Measurements from ENCODE around the gene METTL15. TPM values are rescaled to one million over a fixed set of nuclear protein-coding genes. Genes with fewer than 3 reads are reported as not detected.

Gene METTL15
- total and polyA plus RNA-seq, 2 of the 8 experiments (the other 6 are each of a cell fraction or from before 2014, with no cell fraction given): 5.4 to 10.5 TPM

DNA sequence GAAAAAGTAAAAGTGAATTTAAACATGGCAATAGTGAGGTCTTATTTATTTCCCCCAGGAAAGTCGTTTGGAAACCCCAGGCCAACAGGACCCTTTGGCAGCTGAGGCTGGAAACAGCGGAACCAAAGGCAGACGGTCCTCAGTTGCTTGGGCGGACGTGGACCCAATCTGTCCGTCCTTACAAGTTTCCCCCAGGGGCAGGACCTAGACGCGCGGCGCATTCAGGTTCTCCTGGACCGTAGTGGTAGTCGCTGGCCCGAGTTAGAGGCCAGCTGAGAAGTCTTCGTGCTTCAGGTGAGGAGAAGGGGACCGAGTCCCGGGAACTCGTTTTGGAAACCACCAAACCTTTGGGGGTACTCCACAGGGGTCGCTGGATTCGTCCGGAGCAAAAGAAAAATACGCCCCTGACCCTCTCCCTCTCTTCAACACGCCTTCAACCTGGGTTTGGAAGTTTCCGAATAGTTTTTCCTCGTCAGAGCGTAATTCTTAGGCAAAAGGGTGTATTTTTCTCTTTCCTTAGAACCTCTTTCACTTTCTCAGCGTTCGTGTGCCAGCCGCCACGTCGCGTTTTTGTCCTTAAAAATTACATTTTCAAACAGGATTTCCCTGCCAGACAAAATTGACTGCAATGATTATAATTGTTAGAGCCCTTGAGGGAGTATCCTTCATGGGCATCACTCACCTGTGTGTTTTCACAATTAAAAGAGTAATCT, 2.1 kb downstream of the METTL15 start (continued):
- TF ChIP-seq TEAD4 (IDR thresholded peaks at IDR 0.05; ENCODE audit: low read depth, low read length) (peak; percentile 57; the same call in 1 of the 2 replicates), POLR2AphosphoS5 (IDR thresholded peaks at IDR 0.05; ENCODE audit: low read depth, low read length) (peak; percentile 95), SP4 (IDR thresholded peaks at IDR 0.05; ENCODE audit: low read length) (peak; percentile 69; the same call in 1 of the 2 replicates), BCL11A (IDR thresholded peaks at IDR 0.05; ENCODE audit: low read depth in 2 of 2, low read length in 2 of 2) (no peak), SIRT6 (IDR thresholded peaks at IDR 0.05; ENCODE audit: low read length) (no peak), GABPA (IDR thresholded peaks at IDR 0.05; ENCODE audit: borderline replicate concordance, insufficient read depth, low read length) (peak; percentile 80; the same call in 1 of the 2 replicates), CHD2 (IDR thresholded peaks at IDR 0.05; ENCODE audit: low read length) (peak; percentile 64), RNF2 (IDR thresholded peaks at IDR 0.05; ENCODE audit: borderline replicate concordance, low read depth, low read length, missing control alignments, poor library complexity, severe bottlenecking) (no peak), HDAC6 (IDR thresholded peaks at IDR 0.05; ENCODE audit: low read depth, low read length) (no peak), HDAC2 (IDR thresholded peaks at IDR 0.05; ENCODE audit: borderline replicate concordance in 1 of 2, low read depth in 2 of 2, low read length in 2 of 2) (peak; percentile 4 to 95; a peak in 2 of 4 replicates), CREB1 (IDR thresholded peaks at IDR 0.05) (peak; percentile 56; the same call in 1 of the 2 replicates)
- TF ChIP-seq, protein P1, sequence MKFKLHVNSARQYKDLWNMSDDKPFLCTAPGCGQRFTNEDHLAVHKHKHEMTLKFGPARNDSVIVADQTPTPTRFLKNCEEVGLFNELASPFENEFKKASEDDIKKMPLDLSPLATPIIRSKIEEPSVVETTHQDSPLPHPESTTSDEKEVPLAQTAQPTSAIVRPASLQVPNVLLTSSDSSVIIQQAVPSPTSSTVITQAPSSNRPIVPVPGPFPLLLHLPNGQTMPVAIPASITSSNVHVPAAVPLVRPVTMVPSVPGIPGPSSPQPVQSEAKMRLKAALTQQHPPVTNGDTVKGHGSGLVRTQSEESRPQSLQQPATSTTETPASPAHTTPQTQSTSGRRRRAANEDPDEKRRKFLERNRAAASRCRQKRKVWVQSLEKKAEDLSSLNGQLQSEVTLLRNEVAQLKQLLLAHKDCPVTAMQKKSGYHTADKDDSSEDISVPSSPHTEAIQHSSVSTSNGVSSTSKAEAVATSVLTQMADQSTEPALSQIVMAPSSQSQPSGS (IDR thresholded peaks at IDR 0.05; ENCODE audit: low read length): 0 out of 2 replicates have a peak, but pooled peaks have one; percentile 66
- TF ChIP-seq, protein P2, sequence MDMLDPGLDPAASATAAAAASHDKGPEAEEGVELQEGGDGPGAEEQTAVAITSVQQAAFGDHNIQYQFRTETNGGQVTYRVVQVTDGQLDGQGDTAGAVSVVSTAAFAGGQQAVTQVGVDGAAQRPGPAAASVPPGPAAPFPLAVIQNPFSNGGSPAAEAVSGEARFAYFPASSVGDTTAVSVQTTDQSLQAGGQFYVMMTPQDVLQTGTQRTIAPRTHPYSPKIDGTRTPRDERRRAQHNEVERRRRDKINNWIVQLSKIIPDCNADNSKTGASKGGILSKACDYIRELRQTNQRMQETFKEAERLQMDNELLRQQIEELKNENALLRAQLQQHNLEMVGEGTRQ (IDR thresholded peaks at IDR 0.05; ENCODE audit: low read length): no peak
- TF ChIP-seq, protein P3, sequence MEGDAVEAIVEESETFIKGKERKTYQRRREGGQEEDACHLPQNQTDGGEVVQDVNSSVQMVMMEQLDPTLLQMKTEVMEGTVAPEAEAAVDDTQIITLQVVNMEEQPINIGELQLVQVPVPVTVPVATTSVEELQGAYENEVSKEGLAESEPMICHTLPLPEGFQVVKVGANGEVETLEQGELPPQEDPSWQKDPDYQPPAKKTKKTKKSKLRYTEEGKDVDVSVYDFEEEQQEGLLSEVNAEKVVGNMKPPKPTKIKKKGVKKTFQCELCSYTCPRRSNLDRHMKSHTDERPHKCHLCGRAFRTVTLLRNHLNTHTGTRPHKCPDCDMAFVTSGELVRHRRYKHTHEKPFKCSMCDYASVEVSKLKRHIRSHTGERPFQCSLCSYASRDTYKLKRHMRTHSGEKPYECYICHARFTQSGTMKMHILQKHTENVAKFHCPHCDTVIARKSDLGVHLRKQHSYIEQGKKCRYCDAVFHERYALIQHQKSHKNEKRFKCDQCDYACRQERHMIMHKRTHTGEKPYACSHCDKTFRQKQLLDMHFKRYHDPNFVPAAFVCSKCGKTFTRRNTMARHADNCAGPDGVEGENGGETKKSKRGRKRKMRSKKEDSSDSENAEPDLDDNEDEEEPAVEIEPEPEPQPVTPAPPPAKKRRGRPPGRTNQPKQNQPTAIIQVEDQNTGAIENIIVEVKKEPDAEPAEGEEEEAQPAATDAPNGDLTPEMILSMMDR (IDR thresholded peaks at IDR 0.05; ENCODE audit: control extremely low read depth in 1 of 3, insufficient read depth in 1 of 3, low read depth in 1 of 3, low read length in 3 of 3): no peak
